ENCODE measurements around the gene MCM9. TPM values are rescaled to one million over a fixed set of nuclear protein-coding genes. Genes with fewer than 3 reads are reported as not detected.

Gene MCM9
- total and polyA plus RNA-seq, 2 of the 13 experiments (the other 11 are each of a cell fraction or from before 2014, with no cell fraction given) = 3.8 to 17.2 TPM

DNA sequence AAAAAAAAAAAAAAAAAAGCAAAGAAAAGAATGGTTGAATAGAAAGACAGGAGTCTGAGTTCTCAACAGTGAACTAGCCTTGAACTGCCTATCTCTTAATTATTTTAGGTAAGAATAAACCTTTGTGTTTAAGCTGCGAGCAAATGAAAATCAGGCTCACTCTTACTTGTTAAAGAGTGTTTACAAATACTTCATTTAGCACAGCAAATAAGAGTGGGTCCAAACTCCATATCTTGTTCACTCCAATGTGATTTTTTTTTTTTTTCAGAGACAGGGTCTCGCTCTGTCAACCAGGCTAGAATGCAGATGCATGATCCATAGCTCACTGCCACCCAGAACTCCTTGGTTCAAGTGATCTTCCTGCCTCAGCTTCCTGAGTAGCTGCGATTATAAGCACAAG lies 11.9 kb downstream of the MCM9 start (continued):
- TF ChIP-seq, protein P1, sequence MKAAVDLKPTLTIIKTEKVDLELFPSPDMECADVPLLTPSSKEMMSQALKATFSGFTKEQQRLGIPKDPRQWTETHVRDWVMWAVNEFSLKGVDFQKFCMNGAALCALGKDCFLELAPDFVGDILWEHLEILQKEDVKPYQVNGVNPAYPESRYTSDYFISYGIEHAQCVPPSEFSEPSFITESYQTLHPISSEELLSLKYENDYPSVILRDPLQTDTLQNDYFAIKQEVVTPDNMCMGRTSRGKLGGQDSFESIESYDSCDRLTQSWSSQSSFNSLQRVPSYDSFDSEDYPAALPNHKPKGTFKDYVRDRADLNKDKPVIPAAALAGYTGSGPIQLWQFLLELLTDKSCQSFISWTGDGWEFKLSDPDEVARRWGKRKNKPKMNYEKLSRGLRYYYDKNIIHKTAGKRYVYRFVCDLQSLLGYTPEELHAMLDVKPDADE (CRISPR knock-in tag; IDR thresholded peaks at IDR 0.05) = no peak
- TF ChIP-seq HNF4G (IDR thresholded peaks at IDR 0.05; ENCODE audit: borderline replicate concordance, low read depth, low read length) (peak; percentile 43; the same call in 1 of the 2 replicates), HNF4G (CRISPR knock-in tag; IDR thresholded peaks at IDR 0.05; ENCODE audit: borderline replicate concordance, low read depth) (no peak), MIXL1 (CRISPR knock-in tag; IDR thresholded peaks at IDR 0.05) (peak; percentile 66; the same call in 1 of the 2 replicates), AKAP8 (CRISPR knock-in tag; IDR thresholded peaks at IDR 0.05) (no peak), ZNF746 (CRISPR knock-in tag; IDR thresholded peaks at IDR 0.05) (no peak), ZKSCAN8 (CRISPR knock-in tag; IDR thresholded peaks at IDR 0.05; ENCODE audit: borderline replicate concordance) (no peak), FOXA3 (CRISPR knock-in tag; IDR thresholded peaks at IDR 0.05) (peak; percentile 68), ATAD3A (CRISPR knock-in tag; IDR thresholded peaks at IDR 0.05) (no peak), HHEX (CRISPR knock-in tag; IDR thresholded peaks at IDR 0.05) (0 out of 2 replicates have a peak, but pooled peaks have one; percentile 22)

DNA sequence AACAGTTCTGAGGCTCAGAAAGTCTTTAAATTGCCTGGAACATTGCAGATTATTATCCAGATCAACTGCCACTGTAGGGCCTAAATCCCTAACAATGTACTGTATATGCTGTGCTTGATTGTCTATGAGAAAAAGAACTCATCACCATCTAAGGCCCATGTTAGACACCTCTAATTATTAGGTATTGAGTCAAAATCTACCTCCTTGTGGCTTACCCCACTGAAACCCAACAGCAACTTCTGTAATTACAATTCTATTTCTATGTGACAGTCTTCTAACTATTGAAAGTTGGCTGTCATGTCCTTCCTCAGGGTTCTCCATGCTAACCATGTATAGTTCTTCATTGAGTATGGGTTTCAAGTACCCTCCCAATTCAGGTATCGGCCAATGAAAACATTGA lies 13.9 kb downstream of the MCM9 start:
- no peaks in the 10 kb centered on the region for H3K79me2 ChIP-seq (ENCODE audit: insufficient read depth, low read length)
- FAIRE-seq (no peak), DNase-seq (ENCODE audit: low spot score) (no peak), ATAC-seq (no peak)
- no peak overlapping the region for H3K27ac ChIP-seq (ENCODE audit: extremely low read length, insufficient read depth, low read length)
- no peaks in the 10 kb centered on the region for H4K20me1 ChIP-seq (ENCODE audit: insufficient read depth, low read length)
- H3K36me3 ChIP-seq (replicated peaks in 1 of 2; ENCODE audit: control insufficient read depth in 1 of 2, insufficient read depth in 2 of 2, low read length in 2 of 2) = peaks cover 15 to 54% of the 10 kb centered on the region in 2 experiments
- H3K27me3 ChIP-seq (ENCODE audit: control insufficient read depth in 1 of 2, insufficient read depth in 2 of 2, low read length in 2 of 2) = no peaks in the 10 kb centered on the region
- no TSS peak for BruUV-seq (replicated peaks)
- H3K4me2 ChIP-seq (ENCODE audit: low read depth, low read length) = no peak overlapping the region
- WGBS (ENCODE audit: low lambda C conversion rate) = 96% methylated on average over 1 of the region's 1 CpG
- CTCF ChIA-PET (ENCODE audit: low intra/inter-chr PET ratio, low total read pairs) = no interaction called here
- intact Hi-C loops (cut with micrococcal nuclease; ENCODE audit: unreplicated experiment) = no loop called here
- H3K4me1 ChIP-seq (ENCODE audit: insufficient read depth, low read length) = peaks cover 16% of the 10 kb centered on the region
- H3K9me3 ChIP-seq (ENCODE audit: low read length) = no peaks in the 10 kb centered on the region
- no peak overlapping the region for H2AFZ ChIP-seq (ENCODE audit: low read length)
- in situ Hi-C loops (cut with HindIII; ENCODE audit: extremely low pct_ligation_motif_present, low pct_unique_long_range_greater_than_20kb) = no loop called here
- POLR2A ChIA-PET = no interaction called here
- H3K4me3 ChIP-seq (replicated peaks in 1 of 3; ENCODE audit: insufficient read depth in 1 of 3, low read depth in 2 of 3, low read length in 3 of 3) = no peak overlapping the region
- no peak overlapping the region for H3K9ac ChIP-seq (ENCODE audit: insufficient read depth, low read depth, low read length)
- TF ChIP-seq ZNF556 (CRISPR knock-in tag; IDR thresholded peaks at IDR 0.05; ENCODE audit: borderline replicate concordance) (no peak), ZNF549 (CRISPR knock-in tag; IDR thresholded peaks at IDR 0.05) (no peak), ZNF670 (CRISPR knock-in tag; IDR thresholded peaks at IDR 0.05; ENCODE audit: borderline replicate concordance) (no peak), ZNF839 (CRISPR knock-in tag; IDR thresholded peaks at IDR 0.05; ENCODE audit: borderline replicate concordance) (no peak), ISL2 (CRISPR knock-in tag; IDR thresholded peaks at IDR 0.05) (no peak), CCAR2 (optimal IDR thresholded peaks at IDR 0.05; ENCODE audit: low read depth, low read length) (no peak), XRCC5 (optimal IDR thresholded peaks at IDR 0.05; ENCODE audit: low read length) (no peak)
- TF ChIP-seq, protein P2, sequence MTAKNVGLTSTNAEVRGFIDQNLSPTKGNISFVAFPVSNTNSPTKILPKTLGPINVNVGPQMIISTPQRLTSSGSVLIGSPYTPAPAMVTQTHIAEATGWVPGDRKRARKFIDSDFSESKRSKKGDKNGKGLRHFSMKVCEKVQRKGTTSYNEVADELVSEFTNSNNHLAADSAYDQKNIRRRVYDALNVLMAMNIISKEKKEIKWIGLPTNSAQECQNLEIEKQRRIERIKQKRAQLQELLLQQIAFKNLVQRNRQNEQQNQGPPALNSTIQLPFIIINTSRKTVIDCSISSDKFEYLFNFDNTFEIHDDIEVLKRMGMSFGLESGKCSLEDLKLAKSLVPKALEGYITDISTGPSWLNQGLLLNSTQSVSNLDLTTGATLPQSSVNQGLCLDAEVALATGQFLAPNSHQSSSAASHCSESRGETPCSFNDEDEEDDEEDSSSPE (CRISPR knock-in tag; IDR thresholded peaks at IDR 0.05) = no peak
- TF ChIP-seq, protein P3, sequence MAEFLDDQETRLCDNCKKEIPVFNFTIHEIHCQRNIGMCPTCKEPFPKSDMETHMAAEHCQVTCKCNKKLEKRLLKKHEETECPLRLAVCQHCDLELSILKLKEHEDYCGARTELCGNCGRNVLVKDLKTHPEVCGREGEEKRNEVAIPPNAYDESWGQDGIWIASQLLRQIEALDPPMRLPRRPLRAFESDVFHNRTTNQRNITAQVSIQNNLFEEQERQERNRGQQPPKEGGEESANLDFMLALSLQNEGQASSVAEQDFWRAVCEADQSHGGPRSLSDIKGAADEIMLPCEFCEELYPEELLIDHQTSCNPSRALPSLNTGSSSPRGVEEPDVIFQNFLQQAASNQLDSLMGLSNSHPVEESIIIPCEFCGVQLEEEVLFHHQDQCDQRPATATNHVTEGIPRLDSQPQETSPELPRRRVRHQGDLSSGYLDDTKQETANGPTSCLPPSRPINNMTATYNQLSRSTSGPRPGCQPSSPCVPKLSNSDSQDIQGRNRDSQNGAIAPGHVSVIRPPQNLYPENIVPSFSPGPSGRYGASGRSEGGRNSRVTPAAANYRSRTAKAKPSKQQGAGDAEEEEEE (CRISPR knock-in tag; IDR thresholded peaks at IDR 0.05; ENCODE audit: borderline replicate concordance) = no peak
- TF ChIP-seq, protein P4, sequence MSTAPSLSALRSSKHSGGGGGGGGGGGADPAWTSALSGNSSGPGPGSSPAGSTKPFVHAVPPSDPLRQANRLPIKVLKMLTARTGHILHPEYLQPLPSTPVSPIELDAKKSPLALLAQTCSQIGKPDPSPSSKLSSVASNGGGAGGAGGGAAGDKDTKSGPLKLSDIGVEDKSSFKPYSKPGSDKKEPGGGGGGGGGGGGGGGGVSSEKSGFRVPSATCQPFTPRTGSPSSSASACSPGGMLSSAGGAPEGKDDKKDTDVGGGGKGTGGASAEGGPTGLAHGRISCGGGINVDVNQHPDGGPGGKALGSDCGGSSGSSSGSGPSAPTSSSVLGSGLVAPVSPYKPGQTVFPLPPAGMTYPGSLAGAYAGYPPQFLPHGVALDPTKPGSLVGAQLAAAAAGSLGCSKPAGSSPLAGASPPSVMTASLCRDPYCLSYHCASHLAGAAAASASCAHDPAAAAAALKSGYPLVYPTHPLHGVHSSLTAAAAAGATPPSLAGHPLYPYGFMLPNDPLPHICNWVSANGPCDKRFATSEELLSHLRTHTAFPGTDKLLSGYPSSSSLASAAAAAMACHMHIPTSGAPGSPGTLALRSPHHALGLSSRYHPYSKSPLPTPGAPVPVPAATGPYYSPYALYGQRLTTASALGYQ (CRISPR knock-in tag; IDR thresholded peaks at IDR 0.05) = no peak
